Fibroblast of gingiva (primary cell): ENCODE results near the gene CD7.

Experiments
- DNase-seq: peaks from one replicate; pipeline ENCODE4 v3.0.0-alpha.2; 2011; ENCODE audit warnings: low read depth

Gene CD7

GRCh38 chr17:82298538-82299421 is 18.6 kb downstream of the CD7 start:
- DNase-seq: no peak

GRCh38 chr17:82297714-82298537 is 19.5 kb downstream of the CD7 start:
- DNase-seq: peak; percentile 96

- DNase-seq: peak; percentile 94
Observed at GRCh38 chr17:82297280-82297713, 20.1 kb downstream of the CD7 start.

GRCh38 chr17:82296511-82297279 is 20.7 kb downstream of the CD7 start:
- no peak for DNase-seq

GRCh38 chr17:82295472-82295814 is 22.0 kb downstream of the CD7 start:
- DNase-seq: no peak

- peak; percentile 44 for DNase-seq
Observed at GRCh38 chr17:82294064-82294773, 23.2 kb downstream of the CD7 start.

GRCh38 chr17:82292251-82293154 is 24.9 kb downstream of the CD7 start:
- DNase-seq: peak; percentile 99

- no peak for DNase-seq
Observed at GRCh38 chr17:82291582-82292250, 25.7 kb downstream of the CD7 start.

- peak; percentile 35 for DNase-seq
Observed at GRCh38 chr17:82287868-82288801, 29.3 kb downstream of the CD7 start.

- no peak for DNase-seq
Observed at GRCh38 chr17:82287013-82287867, 30.2 kb downstream of the CD7 start.

- DNase-seq: no peak
Observed at GRCh38 chr17:82285141-82285540, 32.3 kb downstream of the CD7 start.

GRCh38 chr17:82283208-82283749 is 34.1 kb downstream of the CD7 start:
- peak; percentile 39 for DNase-seq

- DNase-seq: no peak
Observed at GRCh38 chr17:82282239-82283207, 34.9 kb downstream of the CD7 start.

- no peak for DNase-seq
Observed at GRCh38 chr17:82281502-82282238, 35.7 kb downstream of the CD7 start.

- no peak for DNase-seq
Observed at GRCh38 chr17:82281076-82281475, 36.3 kb downstream of the CD7 start.

GRCh38 chr17:82280537-82280936 is 36.9 kb downstream of the CD7 start:
- no peak for DNase-seq
